ENCODE results near the gene RECQL5.
"Not testable (repeated sequence)": the region's sequence is repeated elsewhere in the genome, so short reads cannot be mapped to it uniquely, and the experiment has no call there.

Gene RECQL5

GRCh38 chr17:75590314-75590761 lies 76.6 kb downstream of the RECQL5 start:
- DNase-seq (ENCODE audit: insufficient read length, low spot score) (no peak), FAIRE-seq (no peak)
- no peak for TF ChIP-seq CTCF (IDR thresholded peaks at IDR 0.05; ENCODE audit: insufficient read depth, missing control alignments)

GRCh38 chr17:75589919-75590303 lies 77.0 kb downstream of the RECQL5 start:
- no peak for DNase-seq (ENCODE audit: insufficient read length, low spot score)

GRCh38 chr17:75589012-75589918 lies 77.7 kb downstream of the RECQL5 start:
- no peak for FAIRE-seq
- peak; percentile 61 for TF ChIP-seq CTCF (IDR thresholded peaks at IDR 0.05; ENCODE audit: insufficient read depth, missing control alignments)
- peak; percentile 100 for DNase-seq (ENCODE audit: insufficient read length, low spot score)

More at GRCh38 chr17:75589919-75590303, 77.0 kb downstream of the RECQL5 start:
- no peak for TF ChIP-seq CTCF (IDR thresholded peaks at IDR 0.05; ENCODE audit: insufficient read depth, missing control alignments)
- no peak for FAIRE-seq

- FAIRE-seq = no peak
- TF ChIP-seq CTCF (IDR thresholded peaks at IDR 0.05; ENCODE audit: insufficient read depth, missing control alignments) = no peak
- DNase-seq (ENCODE audit: insufficient read length, low spot score) = no peak
Measured at GRCh38 chr17:75588596-75589011, 78.3 kb downstream of the RECQL5 start.

- no peak for FAIRE-seq
Measured at GRCh38 chr17:75587675-75588595, 79.0 kb downstream of the RECQL5 start, which contains the start of gene MYO15B. MYO15B (plus strand) TSS chr17:75587800; CDS start chr17:75588058, 258 bp downstream.

GRCh38 chr17:75584849-75585175 lies 82.1 kb downstream of the RECQL5 start:
- FAIRE-seq (no peak), DNase-seq (ENCODE audit: insufficient read length, low spot score) (no peak)
- TF ChIP-seq CTCF (IDR thresholded peaks at IDR 0.05; ENCODE audit: insufficient read depth, missing control alignments) = no peak

More at GRCh38 chr17:75587675-75588595, 79.0 kb downstream of the RECQL5 start, which contains the start of gene MYO15B:
- no peak for DNase-seq (ENCODE audit: insufficient read length, low spot score)
- TF ChIP-seq CTCF (IDR thresholded peaks at IDR 0.05; ENCODE audit: insufficient read depth, missing control alignments) = no peak

- not testable (repeated sequence) for DNase-seq (ENCODE audit: insufficient read length, low spot score); FAIRE-seq
Measured at GRCh38 chr17:75583197-75583596, 83.8 kb downstream of the RECQL5 start.

GRCh38 chr17:75581121-75581725 lies 85.7 kb downstream of the RECQL5 start:
- FAIRE-seq; DNase-seq (ENCODE audit: insufficient read length, low spot score): not testable (repeated sequence)

Data from D721Med (cell line).